Activated CD4-positive, alpha-beta T cell treated with anti-CD3 and anti-CD28 coated beads, Interleukin-2, amount 50 U/mL, for 48 hours (primary cell): ENCODE data around the gene QPRT.
A peak's percentile ranks its signal among the peaks of the same experiment; 100 is the strongest.
"Not testable (repeated sequence)": the region's sequence is repeated elsewhere in the genome, so short reads cannot be mapped to it uniquely, and the experiment has no call there.

ENCODE experiments used
- DNase-seq, 2 experiments: peaks; one replicate each; pipeline ENCODE4 v3.0.0-alpha.2; 2020

QPRT gene

DNA sequence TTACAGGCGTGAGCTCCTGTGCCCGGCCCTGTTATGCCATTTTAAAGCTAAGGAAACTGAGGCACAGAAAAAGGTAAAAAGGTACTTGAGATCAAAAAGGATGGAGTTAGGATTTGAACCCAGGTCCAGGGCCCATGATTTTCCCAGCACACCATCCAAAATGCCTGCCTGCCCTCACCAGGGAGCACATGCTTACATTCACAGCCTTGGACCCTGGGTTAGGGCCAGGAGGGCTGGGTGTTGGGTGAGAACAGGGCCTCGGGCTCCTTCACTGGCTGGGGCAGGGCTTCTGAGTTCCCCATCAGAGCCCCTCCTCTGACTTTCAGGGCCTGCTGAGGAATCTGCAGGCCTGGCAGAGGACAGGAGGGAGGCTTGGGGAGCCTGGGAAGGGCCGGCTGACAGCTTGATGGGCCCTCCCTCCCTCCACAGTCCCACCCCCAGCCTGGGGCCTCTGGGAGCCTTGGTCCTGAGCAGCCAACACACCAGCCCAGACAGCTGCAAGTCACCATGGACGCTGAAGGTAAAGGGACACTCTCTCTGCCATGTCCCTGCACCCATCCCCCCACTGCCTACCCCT lies at the start of gene QPRT:
Gene QPRT (plus strand): TSS at position 490 of the 577 bp plus-strand sequence. CDS start 18 bp downstream, at position 508.
- no peak for DNase-seq

DNA sequence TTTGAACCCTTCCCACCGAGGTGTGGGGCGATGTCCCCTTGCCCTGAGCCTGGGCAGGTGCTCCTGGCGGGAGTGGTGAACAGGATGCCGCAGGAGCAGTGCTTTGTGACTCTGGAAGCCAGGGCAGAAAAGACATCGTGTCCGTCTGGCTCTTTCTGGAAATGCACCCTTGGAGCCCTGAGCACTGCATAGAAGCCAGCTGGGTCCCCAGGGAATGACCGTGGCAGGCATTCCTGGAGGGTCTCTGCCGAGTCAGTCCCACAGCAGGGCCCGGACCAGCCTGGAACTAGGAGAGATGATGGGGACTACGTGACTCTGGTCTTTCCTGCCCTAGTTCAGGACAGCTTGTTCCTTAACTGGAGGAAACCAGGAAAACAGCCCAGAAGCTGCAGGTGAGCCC lies 49.7 kb upstream of the QPRT start:
- DNase-seq, result not testable (repeated sequence)

DNA sequence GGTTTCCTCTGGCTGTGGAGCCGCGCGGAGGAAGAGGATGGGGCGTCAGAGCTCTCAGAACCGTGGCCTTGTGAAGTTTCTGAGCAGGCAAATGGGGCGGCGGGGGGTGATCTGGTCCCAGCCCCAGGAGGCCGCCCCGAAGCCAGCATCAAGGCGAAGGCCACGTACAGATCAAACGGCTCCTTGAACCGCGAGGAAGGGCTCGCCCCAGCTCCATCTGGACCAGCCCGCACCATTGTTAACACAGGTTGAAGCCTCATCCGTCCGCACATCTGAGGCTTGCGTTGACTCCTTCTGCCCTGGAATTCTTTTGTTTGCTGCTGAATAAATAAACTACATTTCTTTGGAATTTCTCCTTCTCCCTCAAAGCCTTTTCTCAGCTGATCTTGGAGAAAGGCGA lies 47.3 kb upstream of the QPRT start:
- DNase-seq, result not testable (repeated sequence)

DNA sequence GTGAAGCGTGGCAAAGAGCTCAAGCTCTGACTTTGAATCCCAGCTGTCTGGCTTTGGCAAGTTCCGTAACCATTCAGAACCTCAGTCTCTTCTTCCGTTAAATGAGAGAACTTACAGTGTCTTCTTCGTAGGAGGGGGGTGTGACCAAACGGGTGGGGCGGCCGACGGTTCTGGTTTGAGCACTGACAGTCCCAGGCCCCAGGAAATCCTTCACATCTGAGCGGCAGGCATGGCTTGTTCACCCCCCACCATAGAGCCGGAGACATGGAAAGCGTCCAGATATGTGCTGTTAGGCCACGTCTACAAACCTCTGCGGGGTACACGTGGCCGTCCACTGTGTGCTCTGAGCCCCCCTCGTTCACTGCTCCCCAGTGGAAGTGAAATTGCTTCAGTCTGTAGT lies 43.1 kb upstream of the QPRT start:
- not testable (repeated sequence) for DNase-seq

DNA sequence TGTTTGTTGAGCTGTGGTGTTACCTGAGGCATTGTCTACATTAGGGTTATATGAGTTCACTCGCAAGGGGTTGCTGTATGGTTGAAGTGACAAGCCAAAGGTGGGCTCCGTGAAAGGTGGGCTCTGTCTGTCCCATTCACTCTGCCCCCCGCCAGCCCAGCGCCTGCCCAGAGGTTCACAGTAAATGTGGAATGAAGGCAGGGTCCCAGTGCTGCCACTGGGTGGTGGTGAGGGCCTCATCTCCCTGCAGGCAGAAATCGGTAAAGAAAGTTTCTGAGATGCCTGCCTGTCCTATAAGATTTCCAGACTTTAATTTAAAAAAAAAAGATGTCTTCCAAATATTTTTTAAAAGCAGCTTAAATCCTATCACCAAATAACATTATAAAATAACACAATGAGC lies 42.6 kb upstream of the QPRT start:
- not testable (repeated sequence) for DNase-seq

DNA sequence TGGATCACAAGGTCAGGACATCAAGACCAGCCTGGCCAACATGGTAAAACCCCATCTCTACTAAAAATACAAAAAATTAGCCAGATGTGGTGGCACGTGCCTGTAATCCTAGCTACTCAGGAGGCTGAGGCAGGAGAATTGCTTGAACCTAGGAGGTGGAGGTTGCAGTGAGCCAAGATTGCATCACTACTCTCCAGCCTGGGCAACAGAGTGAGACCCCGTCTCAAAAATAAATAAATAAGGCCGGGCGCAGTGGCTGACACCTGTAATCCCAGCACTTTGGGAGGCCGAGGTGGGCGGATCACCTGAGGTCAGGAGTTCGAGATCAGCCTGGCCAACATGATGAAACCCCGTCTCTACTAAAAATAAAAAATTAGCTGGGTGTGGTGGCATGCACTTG lies 40.2 kb upstream of the QPRT start:
- not testable (repeated sequence) for DNase-seq

DNA sequence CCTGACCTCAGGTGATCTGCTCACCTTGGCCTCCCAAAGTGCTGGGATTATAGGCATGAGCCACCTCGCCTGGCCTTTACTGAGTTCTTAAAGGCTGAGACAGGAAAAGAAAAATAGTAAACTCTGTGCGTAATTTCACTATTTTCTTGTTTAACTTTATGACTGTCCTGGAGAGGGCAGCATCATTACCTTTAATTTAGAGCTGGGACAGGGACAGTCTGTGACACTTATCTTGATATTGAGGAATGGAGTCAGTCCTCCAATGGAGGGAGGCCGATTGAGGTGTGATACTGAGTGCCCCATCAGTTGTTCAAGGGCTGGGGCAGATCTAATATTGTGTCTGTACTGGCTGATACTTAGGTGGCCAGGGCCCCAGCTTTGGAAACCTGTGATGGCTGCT lies 37.4 kb upstream of the QPRT start:
- DNase-seq, result no peak

DNA sequence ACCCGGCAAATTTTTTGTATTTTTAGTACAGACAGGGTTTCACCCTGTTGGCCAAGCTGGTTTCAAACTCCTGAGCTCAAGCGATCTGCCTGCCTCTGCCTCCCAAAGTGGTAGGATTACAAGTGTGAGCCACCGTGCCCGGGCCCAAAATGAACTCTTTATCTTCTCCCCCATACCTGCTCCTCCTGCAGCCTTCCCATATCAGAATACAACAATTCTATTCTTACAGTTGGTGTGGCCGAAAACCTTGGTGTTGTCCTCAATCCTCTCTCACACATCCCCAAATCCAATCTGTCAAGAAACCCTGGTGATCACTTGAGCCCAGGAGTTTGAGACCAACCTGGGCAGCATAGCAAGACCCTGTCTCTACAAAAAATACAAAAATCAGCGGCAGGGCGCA lies 35.4 kb upstream of the QPRT start:
- no peak for DNase-seq

DNA sequence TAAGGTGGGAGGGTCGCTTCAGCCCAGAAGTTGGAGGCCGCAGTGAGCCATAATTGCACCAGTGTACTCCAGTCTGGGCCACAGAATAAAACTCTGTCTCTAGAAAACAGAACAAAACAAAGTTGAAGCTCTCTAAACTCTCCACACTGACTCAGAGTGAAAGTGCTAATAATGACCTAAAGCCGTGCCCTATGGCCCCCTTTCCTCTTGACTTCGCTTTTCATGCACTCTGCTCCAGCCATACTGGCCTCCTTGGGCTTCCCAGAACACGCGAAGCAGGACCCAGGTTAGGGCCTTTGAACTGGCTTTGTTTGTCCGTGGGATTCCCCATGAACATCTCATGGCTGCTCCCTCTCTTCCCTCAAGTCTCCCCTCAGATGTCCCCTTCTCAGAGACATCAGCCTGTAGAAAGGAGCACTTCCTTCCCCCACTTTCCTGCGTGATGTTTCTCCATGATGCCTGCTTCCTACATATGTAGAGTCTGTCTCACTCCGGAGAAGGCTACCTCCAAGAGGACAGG lies 34.6 kb upstream of the QPRT start:
- no peak for DNase-seq

DNA sequence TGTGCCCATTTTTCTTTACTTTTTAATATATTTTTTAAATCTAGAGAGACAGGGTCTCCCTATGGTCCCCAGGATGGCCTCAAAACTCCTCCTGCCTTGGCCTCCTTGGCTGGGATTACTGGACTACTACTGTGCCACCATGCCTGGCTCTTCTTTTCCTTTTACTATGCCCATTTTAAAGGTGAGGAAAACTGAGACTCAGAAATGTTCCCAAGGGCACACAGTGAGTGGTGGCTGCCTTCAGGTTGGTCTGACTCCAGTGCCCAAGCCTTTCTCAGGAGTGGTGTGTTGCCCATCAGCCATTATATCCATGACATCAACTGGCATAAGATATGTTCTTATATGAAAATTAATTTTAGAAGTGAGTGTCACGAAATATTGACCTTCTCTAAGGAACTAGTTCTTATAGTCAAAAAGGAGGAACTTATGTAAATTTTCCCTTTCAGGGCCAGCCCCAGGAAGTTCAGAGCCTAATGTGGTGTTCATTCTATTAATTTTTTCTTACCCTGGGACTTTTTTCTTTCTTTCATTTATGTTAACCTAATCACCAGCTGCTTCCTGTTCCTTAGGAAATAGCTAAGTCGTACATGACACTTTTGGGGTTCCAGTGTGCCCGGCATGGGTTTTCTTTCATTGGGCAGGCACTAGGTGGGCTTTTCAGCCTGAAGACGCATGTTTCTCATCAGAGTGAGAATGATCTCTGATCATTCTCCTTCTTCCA lies 33.8 kb upstream of the QPRT start:
- no peak for DNase-seq

DNA sequence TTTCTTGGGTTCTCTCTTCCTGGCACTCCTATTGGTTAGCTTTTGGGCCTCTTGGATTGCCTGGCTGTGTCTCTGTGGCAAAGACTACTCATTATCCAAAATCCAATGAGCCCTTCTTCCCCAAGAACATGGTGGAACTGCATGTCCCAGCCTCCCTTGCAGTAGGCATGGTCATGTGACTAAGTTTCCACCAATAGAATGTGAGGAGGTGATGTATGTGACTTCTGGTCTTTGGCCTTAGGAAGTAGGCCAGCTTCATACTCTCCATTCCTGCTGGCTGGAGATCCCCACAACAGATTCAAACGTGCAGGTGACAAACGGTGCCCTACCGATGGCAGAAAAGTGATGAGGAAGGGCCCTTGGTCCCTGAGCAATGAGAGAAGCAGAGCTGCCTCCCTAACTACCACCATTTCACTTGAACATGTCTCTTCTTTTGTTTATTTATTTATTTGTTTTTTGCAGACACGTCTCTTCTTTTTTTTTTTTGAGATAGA lies 33.2 kb upstream of the QPRT start:
- no peak for DNase-seq

DNA sequence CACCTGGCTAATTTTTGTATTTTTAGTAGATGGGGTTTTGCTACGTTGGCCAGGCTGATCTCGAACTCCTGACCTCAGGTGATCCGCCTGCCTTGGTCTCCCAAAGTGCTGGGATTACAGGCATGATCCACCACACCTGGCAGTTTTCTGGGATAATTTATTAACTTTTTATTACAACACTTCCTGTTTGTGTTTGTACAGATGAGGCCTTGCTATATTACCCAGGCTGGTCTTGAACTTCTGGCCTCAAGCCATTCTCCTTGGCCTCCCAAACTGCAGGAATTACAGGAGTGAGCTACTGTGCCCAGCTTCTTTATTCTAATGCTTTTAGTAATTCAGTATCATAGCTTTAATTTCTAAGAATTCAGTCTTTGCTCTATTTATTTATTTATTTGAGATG lies 32.0 kb upstream of the QPRT start:
- DNase-seq, result no peak

DNA sequence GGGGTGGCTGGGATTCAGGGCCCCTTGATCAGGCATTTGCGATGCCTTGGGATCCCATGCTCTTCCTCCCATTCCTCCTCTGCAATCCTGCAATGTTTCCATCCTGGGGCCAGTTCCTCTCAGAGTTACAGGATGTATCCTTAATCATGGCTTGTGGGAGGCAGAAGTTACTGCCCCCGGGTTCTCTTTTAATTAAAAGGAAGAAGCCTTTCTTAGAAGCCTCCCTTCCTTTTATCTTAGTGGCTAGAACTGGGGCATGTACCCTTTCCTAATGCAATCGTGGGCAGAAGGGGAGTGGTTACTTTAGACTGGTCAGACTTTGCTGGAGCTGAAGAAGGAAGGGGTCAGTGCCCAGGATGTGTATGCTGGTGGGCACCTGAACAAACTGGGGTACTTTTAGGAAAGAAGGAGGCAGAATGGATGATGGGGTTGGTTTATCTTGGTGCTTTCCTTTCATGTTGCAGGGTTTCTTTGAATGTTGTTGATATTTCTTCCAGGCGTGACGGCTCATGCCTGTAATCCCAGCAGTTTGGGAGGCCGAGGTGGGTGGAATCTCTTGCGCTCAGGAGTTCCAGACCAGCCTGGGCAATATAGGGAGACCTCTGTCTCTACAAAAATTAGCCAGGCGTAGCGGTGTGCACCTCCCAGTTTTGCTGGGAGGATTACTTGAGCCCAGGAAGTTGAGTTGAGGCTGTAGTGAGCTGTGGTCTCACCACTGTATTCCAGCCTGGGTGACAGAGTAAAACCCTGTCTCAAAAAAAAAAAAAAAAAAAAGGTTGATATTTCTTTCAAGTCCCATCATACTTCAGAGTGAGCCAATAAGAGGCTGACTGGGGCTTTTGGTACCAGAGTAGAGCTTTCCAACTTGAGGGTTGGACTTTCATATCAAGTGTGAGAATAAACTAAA lies 29.1 kb upstream of the QPRT start:
- no peak for DNase-seq

DNA sequence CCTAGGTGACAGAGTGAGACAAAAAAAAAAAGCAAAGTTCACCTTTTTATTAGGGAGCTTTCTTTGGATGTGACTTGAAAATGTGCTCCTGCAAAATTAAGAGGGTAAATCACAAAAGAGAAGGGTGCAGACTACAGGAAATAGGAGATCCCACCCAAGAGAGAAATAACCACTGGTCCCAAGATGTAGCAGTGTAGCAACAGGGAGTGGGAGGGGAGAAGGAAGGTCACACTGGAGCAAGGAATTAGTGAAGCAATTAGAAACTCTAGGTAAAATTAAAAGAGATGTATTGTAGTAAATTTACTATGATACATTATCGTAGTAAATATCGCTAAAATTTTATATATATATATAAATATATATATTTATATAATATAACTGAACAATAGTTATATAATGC lies 28.2 kb upstream of the QPRT start:
- DNase-seq, result no peak

DNA sequence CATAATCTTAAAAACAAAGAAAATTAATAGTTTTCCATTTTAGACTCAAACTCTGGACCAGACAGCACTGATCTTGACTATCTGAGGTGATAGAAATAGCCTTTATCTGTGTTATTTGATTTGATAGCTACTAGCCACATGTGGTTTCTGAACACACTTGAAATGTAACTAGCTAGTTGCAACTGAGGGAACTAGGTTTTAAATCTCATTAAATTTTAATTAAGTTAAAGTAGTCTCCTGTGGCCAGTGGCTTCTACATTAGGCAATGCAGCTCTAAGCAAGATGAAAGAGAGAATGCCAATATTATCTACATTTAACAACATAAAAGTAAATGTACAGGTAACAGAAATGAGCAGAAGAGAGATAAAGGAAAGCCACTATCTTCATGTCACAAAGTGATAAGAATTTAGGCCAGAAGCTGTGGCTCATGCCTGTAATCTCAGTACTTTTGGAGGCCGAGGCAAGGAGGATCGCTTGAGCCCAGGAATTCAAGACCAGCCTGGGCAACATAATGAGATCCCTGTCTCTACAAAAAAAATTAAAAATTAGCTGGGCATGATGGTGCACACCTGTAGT lies 27.1 kb upstream of the QPRT start:
- no peak for DNase-seq

DNA sequence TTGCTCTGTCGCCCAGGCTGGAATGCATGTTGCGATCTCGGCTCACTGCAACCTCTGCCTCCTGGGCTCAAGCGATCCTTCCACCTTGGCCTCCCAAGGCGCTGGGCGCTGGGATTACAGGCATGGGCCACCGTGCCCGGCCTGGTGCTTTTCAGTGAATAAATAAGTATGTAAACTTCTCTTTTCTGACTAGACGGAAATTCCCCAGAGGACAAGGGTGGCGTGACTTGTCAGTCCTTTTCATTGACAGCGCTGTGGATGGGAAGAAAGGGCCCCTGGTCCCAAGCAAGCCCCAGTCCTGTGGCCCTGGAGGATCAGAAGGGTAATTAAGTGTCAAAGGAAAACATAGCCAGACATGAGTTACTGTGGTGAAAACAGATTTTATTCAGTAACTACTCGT lies 25.5 kb upstream of the QPRT start:
- no peak for DNase-seq

DNA sequence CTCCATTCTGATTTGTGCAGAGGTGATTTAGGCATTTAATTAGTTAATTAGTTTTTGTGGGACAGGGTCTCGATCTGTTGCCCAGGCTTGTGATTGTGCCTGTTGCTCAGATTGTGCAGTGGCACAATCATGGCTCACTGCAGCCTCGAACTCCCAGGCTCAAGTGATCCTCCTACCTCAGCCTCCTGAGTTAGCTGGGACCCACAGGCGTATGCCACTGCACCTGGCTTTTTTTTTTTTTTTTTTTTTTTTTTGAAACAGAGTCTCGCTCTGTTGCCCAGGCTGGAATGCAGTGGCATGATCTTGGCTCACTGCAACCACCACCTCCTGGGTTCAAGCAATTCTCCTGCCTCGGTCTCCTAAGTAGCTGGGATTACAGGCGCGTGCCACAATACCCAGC lies 25.1 kb upstream of the QPRT start:
- not testable (repeated sequence) for DNase-seq

DNA sequence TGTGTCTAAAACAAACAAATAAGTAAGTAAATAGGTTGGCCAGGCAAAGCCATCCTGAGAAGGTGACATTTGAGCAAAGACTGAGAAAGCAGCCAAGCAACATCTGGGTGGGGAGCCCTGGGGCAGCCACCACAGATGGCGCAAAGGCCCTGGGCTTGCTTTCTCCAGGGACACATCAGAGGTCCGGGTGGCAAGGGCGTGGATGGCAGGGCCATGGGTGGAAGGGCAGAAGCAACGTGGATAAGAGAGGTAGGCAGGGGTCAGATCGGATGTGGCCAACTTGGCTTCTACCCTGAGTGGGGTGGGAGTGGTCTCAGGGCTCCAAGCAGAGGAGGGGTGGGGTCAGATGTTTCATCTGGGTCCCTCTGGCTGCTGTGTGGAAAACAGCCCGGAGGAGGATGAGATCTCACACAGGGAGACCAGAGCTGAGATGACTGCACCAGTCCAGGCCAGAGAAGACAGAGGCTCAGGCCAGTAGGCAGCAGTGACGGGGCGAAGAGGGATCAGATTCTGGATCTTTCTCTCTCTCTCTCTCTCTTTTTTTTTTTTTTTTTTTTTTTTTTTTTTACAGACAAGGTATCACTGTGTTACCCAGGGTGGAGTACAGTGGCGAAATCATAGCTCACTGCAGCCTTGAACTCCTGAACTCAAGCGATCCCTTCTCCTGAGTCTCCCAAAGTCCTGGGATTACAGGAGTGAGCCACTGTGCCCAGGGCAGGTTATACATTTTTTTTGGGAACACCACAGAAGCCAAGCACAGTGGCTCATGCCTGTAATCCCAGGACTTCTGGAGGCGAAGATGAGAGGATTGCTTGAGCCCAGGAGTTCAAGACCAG lies 22.1 kb upstream of the QPRT start:
- DNase-seq, result no peak

DNA sequence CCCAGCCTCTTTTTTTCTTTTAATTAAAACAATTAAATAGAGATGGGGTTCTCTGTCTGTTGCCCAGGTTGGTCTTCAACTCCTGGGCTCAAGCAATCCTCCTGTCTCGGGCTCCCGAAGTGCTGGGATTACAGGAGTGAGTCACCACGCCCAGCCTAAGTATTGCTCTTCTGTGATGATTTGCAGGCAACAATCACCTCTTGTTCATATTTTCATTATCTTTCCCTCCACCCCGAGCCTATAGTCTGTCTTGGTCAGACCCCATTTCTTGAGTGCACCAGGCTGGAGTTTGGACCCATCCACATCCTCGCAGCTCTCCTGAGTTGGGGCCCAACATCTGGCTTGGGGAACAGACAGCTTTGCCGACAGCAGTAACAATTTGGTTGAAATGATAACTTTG lies 20.3 kb upstream of the QPRT start:
- DNase-seq, result no peak

DNA sequence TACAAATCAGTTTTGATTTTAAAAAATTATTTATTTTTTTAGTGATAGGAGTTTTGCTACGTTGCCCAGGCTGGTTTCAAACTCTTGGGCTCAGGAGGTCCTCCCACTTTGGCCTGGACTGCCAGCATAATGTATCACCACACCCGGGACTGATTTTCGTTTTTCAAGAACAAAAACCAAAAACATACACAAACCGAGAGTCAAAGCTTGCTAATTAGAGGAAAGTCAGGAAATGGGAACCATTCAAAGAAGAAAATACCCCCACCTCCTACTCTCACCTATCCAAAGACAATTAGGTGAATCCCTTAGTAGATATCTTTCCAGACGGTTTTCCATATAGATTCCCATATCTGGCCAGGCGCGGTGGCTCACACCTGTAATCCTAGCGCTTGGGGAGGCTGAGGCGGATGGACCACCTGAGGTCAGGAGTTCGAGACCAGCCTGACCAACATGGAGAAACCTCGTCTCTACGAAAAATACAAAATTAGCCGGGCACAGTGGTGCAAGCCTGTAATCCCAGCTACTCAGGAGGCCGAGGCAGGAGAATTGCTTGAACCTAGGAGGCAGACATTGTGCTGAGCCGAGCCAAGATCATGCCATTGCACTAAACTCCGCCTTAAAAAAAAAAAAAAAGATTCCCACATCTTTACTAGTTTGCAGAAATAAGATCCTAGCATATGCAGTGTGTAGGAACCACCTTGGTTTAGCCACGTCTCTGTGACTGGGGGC lies 16.8 kb upstream of the QPRT start:
- DNase-seq, result peak in 1 of 2 experiments; percentile 33

DNA sequence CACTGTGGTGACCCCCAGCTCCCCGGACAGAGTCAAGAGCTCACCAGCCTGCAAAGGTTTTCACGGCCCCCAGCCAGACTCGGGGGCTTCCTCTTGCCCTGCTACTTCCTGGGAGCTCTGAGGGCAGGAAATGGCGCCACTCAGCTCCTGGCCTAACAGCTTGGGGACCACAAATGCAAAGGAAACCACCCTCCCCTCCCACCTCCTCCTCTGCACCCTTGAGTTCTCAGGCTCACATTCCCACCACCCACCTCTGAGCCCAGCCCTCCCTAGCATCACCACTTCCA lies 16.3 kb upstream of the QPRT start:
- DNase-seq, result peak; percentile 49 to 54
